GM21381 (cell line): ENCODE data around the gene YIF1A.
A peak's percentile ranks its signal among the peaks of the same experiment; 100 is the strongest.

Experiments
- ATAC-seq: cut with Tn5 transposase; IDR thresholded peaks from one replicate; pipeline ENCODE4 v1.9.1; 2021; ENCODE audit warnings: mild to moderate bottlenecking, moderate library complexity; ENCODE audit not compliant: unreplicated experiment

YIF1A gene, protein sequence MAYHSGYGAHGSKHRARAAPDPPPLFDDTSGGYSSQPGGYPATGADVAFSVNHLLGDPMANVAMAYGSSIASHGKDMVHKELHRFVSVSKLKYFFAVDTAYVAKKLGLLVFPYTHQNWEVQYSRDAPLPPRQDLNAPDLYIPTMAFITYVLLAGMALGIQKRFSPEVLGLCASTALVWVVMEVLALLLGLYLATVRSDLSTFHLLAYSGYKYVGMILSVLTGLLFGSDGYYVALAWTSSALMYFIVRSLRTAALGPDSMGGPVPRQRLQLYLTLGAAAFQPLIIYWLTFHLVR

DNA sequence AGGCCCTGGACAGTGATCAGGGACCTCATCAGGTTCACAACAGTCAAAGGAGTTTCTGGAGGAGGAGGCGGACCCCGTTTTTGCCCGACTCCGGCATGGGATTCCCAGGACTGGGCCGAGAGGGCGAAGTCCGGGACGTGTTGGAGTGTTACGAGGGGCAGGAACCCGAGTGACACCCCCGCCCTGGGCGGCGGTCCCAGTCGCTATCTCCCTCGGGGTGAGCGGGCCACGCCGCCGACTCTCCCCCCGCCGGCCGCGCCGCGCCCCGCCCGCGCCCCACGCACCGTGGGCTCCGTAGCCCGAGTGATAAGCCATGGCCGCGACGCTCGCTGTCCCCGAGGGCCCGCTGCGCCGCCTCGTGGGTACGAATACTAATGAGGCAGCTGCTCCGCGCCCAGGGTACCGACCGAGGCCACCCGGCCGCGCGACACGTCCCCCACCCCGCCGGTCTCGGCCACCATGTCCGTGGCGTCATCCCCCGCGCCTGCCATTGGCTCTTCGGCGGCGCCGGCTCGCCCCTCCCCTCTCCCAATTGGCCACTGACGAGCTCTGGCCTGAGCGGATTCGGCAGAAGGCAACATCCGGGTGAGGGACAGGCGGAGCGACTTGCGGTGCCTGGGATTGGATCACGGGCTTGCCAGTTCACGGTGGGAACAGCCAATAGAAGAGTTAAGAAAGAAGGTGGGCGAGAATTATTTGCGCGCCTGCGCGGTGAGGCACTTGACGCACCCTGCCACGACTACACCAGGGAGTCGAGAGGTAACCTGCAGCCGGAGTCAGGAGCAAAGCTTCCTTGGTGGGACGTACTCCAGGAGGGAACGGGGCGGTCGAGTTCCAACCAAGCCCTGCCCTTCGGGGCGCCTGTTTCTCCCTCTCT, at the start of gene YIF1A:
Gene YIF1A, minus strand, starts transcription at position 473 of the 877 bp plus-strand sequence. Its CDS starts 158 bp downstream, at position 315.
- peak; percentile 92 for ATAC-seq

DNA sequence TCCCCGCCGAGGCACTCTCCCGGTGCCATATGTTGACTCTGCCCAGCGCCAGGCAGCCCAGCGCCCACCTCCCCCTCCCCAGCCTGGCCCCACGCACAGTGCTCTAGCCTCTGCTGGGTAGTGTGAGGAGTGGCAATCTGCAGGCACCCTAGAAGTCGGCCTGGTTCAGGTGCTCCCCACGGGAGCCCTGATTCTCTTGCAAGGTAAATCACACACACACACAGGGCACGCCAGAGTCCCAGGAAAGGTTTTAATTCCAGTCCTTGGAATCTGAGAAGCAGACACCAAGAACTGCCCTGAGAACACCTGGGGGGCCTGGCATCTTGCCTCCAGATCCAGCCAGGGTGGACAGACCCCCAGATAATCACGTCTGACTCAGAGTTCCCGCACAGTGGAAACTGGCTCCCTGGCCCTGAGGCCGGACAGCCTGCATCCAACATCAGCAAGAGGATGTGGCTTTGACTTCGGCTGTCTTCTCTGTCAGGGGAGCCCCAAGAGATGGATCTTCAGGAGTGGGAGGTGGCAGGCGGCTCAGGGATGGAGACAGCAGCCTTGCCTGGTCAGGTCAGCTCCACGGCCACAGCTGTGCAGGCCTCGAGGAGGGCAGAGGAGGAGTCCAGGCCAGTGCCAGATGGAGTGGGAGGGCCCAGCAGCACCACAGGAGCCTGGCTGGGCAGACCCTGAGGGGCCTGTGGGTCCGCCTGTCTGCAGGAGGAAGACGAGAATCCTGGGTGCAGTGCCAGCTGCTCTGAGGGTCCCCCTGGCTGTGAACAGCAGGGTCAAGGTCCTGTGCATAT, 48.4 kb upstream of the YIF1A start:
- no peak for ATAC-seq

DNA sequence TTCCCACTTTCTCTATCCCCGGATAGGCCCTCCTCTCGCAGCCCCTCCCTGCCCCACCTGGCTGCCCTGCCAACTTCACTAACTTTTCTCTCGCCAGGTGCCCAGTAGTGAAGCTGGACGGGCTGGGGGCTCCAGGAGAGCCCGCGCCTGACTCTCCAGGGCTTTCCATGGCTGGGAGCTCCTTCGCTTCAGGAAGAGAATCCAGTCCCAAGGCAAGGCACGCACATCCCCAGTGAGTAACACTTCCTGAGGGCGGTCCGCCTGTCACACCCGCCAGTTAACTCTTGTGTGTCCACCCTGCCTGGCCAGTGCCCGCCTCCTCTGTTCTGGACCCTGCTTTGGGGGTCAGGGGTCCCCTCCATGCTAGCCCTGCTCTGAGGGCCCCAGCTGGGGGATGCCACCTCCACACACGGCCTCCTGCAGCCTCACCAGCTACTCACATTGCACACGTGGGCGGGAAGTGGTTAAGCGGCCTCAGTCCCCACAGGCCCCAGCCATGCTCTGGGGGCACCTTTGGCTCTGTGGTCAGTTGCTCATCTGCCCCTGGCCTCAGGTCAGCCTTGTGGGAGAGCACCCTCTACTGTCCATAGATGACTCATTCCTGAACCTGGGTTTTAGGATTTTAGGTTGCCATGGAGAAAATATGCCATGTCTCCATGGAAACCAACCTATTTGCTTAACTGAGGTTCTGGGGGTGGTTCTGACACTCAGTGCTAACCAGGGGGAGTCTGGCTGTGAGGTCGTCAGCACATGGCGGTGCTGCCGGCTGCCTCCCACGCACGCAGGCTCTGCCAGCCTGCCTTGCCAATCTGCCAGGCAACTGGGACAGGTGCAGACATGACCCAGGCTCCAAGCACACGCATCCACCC, 47.5 kb upstream of the YIF1A start, which contains the start of gene RIN1:
Gene RIN1, minus strand, starts transcription at position 201 of the 869 bp plus-strand sequence. Its CDS starts 32 bp downstream, at position 169.
- peak; percentile 63 for ATAC-seq

DNA sequence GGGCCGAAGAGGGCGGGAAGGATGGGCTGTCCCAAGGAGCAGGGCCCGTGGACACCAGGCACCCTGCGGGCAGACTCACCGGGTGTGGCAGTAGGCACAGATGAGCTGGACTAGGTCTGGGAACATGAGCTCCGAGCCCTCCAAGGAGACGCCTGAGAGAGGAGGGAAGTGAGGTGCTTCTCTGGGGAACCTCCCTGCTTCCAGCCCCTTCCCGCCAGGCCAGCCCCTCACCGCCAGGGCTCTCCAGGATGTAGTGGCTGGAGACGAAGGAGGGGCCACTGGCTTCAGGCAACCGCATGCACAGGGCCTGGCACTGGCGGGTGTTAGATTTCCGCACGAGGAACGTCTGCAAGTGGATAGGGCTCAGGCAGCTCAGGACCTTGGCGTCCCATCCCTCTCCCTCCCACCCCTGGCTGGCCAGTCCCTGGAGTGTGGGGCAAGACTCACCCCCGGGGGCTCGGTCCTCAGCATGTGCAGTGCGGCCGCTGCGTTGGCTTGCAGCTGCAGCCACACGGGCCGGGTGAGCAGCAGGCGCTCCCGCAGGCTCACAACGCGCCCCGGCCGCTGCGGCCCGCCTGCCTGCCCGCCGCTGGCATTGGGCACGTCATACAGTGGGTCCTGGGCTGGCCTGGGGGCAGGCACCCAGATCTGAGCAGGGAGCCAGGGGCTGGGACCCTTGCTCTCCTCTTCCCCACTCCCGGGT, 46.7 kb upstream of the YIF1A start:
- ATAC-seq, result no peak

DNA sequence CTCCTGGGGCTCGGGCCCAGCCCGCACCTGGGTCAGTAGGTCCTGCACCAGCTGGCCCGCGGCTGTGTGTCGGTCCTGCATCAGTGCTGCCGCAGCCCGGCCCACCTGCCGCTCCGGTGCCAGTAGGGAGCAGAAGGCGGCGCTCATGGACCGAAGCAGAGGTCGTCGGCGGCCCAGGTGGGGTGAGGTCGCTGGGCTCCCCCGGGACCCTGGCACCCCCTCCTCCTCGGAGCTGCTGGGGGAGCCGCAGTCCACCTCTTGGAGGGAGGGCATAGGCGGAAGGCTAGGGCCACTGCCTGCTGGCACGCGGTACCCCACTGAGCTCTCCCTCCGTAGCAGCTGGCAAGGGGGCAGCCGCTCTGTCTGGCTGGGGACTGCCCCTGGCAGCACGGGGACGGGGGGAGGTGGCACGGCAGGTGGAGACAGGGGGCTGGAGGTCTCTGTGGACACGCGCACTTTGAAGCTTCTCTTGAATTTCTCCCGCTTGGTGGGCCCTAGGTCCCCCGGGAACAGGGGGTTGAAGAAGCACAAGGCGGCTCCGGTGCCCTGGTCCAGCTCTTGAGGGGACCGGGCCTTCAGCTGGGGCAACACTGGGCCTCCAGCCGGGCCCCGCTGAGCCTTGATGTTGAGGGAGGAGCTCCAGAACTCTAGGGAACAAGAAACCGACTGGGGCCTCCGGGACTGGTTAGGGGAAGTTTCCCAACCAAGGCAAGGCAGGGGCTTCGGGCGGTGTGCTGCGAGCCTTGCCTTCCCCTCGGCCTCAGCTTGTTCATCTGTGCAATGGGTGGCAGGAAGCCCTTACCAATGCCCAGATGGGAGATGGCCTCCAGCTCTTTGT, 45.9 kb upstream of the YIF1A start:
- no peak for ATAC-seq

DNA sequence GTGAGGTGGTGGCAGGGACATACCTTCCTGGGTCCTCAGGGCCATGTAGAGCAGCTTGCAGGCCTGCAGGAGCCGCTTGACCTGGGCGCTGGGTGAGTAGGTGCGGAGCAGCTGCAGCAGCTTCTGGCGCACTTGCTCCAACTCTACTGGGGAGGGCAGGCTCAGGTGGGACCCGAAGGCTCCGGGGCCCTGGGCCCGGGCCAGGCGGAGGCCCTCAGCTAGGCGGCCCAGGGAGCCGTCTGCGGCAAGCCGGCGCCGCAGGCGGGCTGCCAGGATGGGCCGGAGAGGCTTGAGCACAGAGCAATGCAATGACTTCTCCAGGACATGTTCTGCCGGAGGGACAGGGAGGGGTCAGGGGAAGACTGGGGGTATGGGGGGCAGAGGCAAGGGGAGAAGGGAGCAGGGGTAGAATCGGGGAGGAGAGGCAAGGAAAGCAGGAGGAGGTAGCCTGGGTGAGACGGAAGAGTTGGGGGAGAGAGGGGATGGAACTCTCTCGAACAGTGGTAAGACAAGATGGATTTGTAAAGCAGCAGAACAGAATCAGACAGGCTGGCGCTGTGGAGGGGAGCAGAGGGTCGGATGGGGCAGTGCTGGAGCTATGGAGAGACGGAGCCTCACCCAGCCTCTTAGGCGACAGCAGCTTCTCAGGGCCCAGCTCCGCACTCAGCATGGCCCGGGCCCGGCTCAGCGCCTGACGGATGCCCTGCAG, 45.1 kb upstream of the YIF1A start:
- ATAC-seq, result no peak

DNA sequence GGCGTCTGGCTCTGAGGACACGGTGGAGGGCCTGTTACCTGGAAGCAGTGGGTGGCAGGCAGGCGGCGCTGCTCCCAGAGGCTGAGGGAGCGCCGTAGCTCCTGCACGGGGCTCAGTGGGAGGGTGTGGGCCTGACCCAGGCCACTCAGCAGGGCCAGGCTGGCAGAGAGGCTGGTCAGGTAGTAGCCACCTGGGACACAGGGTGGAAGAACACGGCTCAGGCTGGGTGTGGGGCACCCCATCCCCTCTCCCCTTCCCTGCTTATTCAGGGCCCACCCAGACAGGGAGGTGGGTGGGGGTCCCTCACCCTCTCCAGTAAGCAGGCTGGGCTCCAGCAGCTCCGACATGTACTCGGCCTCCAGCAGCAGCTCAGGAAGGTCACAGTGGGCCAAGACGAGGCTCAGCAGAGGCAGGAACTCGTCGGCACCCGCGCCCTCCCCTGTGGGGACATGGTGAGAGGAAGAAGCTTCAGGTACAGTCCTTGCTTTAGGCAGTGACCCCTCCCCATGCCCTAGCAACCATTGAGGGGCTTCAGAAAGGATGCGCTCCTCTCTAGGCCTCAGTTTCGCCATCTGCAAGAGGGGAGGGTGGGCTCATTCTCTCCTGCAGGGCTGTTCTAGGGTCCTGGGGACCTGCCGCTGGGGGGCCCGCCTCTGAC, 44.4 kb upstream of the YIF1A start:
- ATAC-seq, result no peak

DNA sequence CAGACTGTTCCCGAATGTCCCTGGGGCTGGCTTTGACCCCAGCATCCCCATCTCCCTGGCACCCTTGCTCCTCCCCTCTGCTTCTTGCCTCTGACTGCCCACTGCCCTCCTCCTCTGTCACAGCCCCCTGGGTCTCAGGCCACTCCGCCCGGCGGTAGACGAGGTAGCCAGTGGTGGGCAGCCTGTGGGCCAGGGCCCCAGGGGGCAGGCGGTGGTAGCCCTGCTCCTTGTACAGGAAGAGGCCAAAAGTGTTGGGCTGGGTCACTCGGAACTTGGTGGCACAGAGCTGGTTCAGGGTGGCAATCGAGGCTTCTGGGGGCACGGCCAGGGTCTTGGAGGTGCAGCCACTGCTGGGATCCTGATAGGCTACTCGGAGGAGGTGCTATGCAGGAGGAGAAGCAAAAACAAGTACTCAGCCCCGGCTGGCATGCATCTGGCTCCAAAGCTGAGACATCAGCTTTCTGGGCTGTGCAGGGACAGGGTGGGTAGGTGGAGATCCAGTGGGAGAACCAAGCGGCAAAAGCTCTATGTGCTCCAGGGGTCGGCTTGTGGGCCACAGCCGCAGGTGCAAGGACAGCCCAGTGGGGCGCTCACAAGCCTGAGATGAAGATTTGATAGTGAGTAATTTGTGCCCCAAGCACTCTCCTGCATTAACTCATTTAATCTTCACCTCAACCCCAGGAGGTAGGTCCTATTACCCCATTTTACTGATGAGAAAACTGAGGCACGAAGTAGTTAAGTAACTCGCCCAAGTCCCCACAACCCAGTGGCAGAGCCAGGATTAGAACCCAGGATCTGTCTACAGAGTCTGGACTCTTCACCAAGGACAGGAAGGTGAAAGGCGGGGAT, 43.7 kb upstream of the YIF1A start:
- ATAC-seq, result no peak

DNA sequence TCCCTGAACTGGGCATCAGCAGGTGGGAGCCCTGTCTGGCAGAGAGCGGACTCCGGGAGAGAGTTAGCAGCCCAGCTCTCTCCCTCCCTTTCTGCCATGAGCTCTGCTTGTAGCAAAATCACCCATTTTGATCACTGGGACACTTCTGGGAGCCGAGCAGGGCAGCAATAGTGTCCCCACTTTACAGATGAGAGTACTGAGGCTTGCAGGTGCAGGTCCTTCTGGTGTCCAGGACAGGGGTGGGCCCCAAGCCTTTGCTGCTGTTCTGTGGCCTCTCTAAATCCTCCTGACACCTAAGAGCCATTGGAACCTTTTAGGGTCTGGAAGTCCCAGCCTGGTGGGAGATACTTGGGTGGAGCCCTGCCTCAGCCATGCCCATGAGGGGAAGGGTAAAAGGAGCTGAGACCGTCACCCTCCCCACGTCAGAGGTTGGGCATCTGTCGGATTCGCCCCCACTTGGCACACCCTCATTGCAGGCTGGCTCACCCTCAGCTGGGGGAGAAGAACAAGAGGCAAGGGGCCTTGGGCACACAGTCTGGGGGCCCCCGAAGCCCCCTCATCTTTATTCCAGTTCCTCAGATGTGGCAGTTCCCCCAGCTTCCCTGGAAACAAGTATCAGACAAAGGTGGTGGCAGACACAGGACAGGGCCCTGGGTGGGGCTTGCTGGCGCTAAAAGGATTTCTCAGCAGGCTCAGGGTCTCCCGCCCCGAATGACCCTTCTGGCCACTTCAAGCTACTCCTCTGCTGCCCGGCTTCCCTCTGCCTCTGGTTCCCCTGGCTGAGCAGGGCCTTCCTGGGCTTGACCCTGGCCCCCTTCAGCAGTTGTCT, 42.8 kb upstream of the YIF1A start:
- ATAC-seq, result no peak

DNA sequence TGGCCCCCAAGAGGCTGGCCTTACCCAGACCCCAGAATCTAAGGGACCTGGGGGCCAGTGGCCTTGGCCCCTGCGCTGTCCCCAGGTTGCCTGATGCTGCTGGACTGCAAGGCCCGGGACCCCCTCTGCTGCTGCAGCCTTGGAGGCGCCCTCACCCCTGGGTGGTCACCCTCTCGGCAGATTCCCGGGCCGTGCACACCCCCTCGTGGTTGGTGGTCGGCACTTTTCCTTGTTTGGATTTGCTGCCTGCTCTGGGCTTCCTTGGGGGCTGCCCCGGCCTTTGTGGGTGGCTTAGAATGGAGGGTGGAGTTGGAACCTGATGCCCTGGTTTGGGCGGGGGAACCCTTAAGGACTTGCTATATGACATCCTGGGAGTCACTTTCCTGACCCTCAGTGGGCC, 42.0 kb upstream of the YIF1A start:
- no peak for ATAC-seq

DNA sequence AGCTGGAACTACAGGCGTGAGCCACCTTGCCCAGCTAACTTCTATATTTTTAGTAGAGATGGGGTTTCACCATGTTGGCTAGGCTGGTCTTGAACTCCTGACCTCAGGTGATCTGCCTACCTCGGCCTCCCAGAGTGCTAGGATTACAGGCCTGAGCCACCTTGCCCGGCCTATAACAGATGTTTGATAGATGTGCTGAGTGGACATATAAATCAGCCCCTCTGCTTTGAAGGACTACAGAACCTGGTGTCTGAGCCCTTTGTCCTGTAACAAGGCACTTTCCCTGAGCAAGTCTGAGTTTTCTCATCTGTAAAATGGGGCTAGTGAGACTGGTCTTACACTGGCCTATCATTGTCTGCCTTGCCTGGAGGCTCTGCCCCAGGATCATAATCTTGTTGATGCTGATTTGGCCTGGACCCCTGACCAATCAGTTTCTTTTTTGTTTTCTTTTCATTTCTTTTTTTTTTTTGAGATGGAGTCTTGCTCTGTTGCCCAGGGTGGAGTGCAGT, 40.3 kb upstream of the YIF1A start:
- no peak for ATAC-seq

DNA sequence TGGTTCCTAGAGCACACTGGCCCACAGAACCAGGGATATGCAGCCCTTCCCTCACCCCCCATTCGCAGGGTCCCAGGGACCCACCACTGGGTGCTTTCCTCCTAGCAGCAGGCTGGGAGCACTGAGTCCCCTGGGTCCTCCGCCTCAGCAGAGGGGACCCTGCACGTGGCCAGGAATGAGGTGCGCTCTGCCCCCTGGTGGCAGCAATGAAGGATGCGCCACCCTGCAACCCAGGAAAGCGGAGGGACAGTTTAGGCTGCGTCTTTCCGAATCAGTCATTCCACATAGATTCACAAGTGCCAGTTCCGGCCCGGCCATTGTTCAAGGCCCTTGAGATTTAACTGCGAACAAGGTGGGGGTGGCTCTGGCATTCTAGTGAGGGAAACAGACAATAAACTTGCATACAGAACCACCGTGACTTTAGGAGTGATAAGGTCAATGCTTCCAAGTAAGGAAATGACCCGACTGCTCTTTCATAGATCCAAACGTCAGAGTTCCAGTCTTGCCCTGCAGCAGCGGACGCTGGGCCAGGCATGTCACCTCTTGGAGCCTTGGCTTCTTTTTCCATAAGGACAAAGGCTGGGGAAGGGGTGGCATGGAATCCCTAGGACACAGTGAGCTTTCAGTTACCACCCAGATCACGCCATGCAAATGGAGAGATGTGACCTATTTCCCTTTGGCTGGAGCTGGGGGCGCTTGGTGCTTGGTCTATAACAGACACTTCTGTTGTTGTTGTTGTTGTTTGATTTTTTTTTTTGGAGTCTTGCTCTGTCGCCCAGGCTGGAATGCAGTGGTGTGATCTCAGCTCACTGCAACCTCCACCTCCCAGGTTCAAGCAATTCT, 39.6 kb upstream of the YIF1A start:
- no peak for ATAC-seq

DNA sequence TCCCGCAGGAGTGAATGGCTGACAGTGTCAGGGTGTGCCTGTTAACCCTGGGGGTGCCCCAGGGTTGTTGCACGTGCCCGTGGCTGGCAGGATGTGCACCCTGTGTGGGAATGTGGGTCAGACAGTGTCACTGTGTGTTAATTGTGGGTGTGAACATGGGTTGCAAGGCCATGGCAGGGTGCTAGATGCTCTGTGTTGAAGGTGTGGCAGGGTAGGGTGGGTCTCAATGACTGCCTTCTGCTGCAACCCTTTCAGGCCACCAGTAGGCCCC, 39.0 kb upstream of the YIF1A start:
- no peak for ATAC-seq

DNA sequence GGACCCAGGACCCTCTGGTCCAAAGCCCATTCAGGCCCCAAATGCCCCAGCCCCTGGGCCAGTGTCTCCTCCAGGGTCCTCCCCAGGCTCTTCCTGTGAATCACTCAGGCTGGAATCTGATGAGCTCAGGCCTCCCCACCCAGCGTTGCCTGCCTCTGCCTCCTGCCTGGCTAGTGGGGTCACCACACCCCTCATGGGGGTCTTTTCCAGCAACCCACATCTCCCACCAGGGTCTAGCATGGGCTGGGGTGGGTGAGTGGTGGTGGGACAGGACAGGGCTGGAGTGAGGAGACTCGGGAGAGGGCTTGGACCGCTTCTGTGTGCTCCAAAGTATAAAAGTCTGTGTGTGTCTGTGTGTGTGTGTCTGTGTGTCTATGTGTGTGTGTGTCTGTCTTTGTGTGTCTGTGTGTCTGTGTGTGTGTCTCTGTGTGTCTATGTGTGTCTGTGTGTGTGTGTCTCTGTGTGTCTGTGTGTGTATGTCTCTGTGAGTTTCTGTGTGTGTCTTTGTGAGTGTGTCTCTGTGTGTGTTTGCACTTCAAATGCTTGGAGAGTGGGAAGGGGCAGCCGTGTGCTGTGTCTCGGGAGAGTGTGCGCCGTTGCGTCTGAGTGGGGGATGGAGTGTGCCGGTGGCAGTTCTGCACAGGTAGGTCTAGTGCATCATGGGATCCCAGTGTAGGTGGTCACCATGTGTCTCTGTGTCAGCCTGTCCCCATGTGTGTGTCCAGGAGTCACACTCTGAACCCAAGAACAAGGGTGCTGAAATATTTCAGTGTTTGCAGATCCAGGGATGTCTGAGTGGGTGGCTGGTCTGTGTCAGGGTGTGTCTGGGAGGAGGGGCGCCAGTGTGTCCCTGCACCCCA, 38.5 kb upstream of the YIF1A start:
- no peak for ATAC-seq
